CMK (cell line): ENCODE results near the gene BHLHE23.

Experiments
- DNase-seq: peaks from one replicate; pipeline ENCODE4 v3.0.0-alpha.2; 2010; ENCODE audit warnings: low read depth

BHLHE23 gene

GRCh38 chr20:62971950-62972844 is 34.6 kb downstream of the BHLHE23 start:
- peak; percentile 76 for DNase-seq

- no peak for DNase-seq
Observed at GRCh38 chr20:62971211-62971949, 35.4 kb downstream of the BHLHE23 start.

- no peak for DNase-seq
Observed at GRCh38 chr20:62970307-62971210, 36.2 kb downstream of the BHLHE23 start.

GRCh38 chr20:62969939-62970306 is 36.8 kb downstream of the BHLHE23 start:
- DNase-seq = no peak

GRCh38 chr20:62969179-62969760 is 37.5 kb downstream of the BHLHE23 start:
- no peak for DNase-seq

GRCh38 chr20:62968378-62969178 is 38.2 kb downstream of the BHLHE23 start:
- DNase-seq = no peak

GRCh38 chr20:62967628-62968351 is 39.0 kb downstream of the BHLHE23 start:
- DNase-seq = no peak

- DNase-seq = no peak
Observed at GRCh38 chr20:62967149-62967501, 39.6 kb downstream of the BHLHE23 start.

GRCh38 chr20:62966212-62967148 is 40.3 kb downstream of the BHLHE23 start:
- no peak for DNase-seq

GRCh38 chr20:62965363-62965771 is 41.4 kb downstream of the BHLHE23 start:
- no peak for DNase-seq

- DNase-seq = no peak
Observed at GRCh38 chr20:62964700-62965099, 42.1 kb downstream of the BHLHE23 start.

- DNase-seq = no peak
Observed at GRCh38 chr20:62963614-62964397, 43.0 kb downstream of the BHLHE23 start.

GRCh38 chr20:62962891-62963613 is 43.7 kb downstream of the BHLHE23 start:
- no peak for DNase-seq

- no peak for DNase-seq
Observed at GRCh38 chr20:62962221-62962879, 44.4 kb downstream of the BHLHE23 start.

- DNase-seq = no peak
Observed at GRCh38 chr20:62961799-62962198, 45.0 kb downstream of the BHLHE23 start.

GRCh38 chr20:62961310-62961783 is 45.4 kb downstream of the BHLHE23 start:
- DNase-seq = no peak
